ENCODE data around the gene CIBAR2. TPM values are rescaled to one million over a fixed set of nuclear protein-coding genes. Genes with fewer than 3 reads are reported as not detected.
A peak's percentile ranks its signal among the peaks of the same experiment; 100 is the strongest.
"Not testable (repeated sequence)": the region's sequence is repeated elsewhere in the genome, so short reads cannot be mapped to it uniquely, and the experiment has no call there.

Gene CIBAR2
- total RNA-seq, 2 experiments from 2014 or later, result not detected

DNA sequence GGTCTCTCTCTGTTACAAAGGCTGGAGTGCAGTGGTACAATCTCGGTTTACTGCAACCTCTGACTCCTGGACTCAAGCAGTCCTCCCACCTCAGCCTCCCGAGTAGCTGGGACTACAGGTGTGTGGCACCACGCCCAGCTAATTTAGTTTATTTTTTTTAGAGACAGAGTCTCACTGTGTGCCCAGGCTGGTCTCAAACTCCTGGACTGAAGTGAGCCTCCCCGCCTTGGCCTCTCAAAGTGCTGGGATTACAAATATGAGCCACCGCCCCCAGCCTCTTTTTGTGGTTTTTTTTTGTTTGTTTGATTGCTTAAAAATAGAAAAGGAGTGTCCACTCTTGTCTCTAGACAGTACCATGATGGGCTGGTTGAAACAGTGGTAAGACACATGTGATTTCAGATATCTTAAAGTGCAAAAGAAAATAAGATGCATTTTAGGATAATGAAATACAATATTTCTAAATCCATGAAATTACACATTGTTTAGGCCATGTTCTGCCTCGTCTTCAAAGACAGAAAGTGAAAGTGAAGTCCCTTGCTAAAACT lies 57.3 kb downstream of the CIBAR2 start:
- DNase-seq (no peak), ATAC-seq (no peak)
- Mint-ChIP-seq H3K36me3 (ENCODE audit: low read depth) (no peaks in the 10 kb centered on the region), H3K27ac (peak overlapping the region; percentile 88), H3K4me1 (peaks cover 61% of the 10 kb centered on the region), H3K9me3 (ENCODE audit: low read depth) (no peaks in the 10 kb centered on the region), H3K27me3 (no peaks in the 10 kb centered on the region), H3K4me3 (peak overlapping the region; percentile 61)
- ChIA-PET CTCF (interaction anchor here (0.8 to 3.5 kb wide), 9 partner anchors 8 to 316 kb away, joined by 3 to 11 read pairs (median 5); partner anchors contain the start of genes KIAA0513 and ZDHHC7), POLR2A (interaction anchor here (1.1 kb wide), 1 partner anchor 27 kb away, joined by 3 read pairs; no protein-coding TSS in a partner anchor)
- intact Hi-C loops (cut with DNase I, micrococcal nuclease), result loop anchor here (1.0 to 5.0 kb wide), 5 partner anchors 26 to 881 kb away; partner anchors contain the start of gene ZDHHC7 (in 2 of the 2)

DNA sequence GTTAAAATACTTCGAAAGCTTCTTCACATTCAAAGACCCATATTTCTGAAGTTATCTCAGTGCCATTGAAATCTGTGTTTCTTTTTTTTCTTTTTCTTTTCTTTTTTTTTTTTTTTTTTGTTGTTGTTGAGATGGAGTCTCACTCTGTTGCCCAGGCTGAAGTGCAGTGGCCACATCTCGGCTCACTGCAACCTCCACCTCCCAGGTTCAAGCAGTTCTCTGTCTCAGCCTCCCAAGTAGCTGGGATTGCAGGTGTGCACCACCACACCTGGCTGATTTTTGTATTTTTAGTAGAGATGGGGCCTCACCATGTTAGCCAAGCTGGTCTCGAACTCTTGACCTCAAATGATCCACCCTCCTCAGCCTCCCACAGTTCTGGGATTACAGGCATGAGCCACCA lies 58.0 kb downstream of the CIBAR2 start:
- ATAC-seq; H3K9me3 Mint-ChIP-seq (ENCODE audit: low read depth); DNase-seq; intact Hi-C loops (cut with DNase I, micrococcal nuclease); H3K27me3 Mint-ChIP-seq; H3K36me3 Mint-ChIP-seq (ENCODE audit: low read depth); H3K4me3 Mint-ChIP-seq; H3K27ac Mint-ChIP-seq: not testable (repeated sequence)
- POLR2A ChIA-PET, result interaction anchor here (0.6 kb wide), 1 partner anchor 27 kb away, joined by 5 read pairs; the partner anchor contains the start of gene KIAA0513
- CTCF ChIA-PET, result interaction anchor here (0.8 to 1.6 kb wide), 3 partner anchors 11 to 301 kb away, joined by 3 to 4 read pairs (median 4); no protein-coding TSS in a partner anchor
- peaks cover 60% of the 10 kb centered on the region for H3K4me1 Mint-ChIP-seq

DNA sequence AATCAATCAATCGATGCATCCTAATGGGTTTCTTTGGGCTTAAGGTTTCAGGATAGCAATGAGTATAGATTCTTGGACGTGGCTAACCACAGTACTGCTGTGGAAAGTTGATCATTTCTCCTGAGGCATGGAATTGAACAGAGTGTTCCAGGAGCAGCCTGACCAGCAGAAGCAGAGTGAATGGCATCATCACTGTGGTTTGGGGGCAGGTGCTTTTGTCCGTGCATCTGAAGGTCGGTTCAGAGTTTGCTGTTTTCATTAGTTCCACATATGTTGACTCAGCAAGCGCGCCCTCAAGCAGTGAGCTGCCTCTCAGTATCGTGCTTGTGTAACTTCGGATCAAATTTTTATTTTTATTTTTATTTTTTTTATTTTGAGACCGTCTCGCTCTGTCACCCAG lies 59.7 kb downstream of the CIBAR2 start:
- Mint-ChIP-seq H3K27me3 (no peaks in the 10 kb centered on the region), H3K36me3 (ENCODE audit: low read depth) (no peaks in the 10 kb centered on the region), H3K27ac (no peak overlapping the region), H3K4me1 (peaks cover 56% of the 10 kb centered on the region), H3K9me3 (ENCODE audit: low read depth) (no peaks in the 10 kb centered on the region), H3K4me3 (no peak overlapping the region)
- ATAC-seq (no peak), DNase-seq (no peak)
- ChIA-PET POLR2A (no interaction called here), CTCF (no interaction called here)
- intact Hi-C loops (cut with DNase I, micrococcal nuclease), result no loop called here

DNA sequence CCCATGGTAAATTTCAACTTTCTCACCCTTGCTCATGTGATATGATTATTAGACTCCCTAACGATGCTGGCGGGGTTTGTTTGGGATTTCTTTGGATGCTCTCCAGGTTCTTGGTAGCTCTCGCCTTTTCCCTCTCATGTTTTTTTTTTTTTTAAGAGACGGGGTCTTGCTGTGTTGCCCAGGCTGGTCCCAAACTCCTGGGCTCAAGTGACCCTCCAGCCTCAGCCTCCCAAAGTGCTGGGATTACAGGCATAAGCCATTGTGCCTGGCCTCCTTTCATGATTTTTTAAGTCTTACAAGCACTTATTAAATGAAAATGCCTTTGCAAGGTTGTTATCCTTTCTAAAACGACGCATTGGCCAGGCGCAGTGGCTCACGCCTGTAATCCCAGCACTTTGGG lies 60.6 kb downstream of the CIBAR2 start:
- ChIA-PET POLR2A (interaction anchor here (0.6 kb wide), 2 partner anchors 30 to 41 kb away, joined by 3 to 4 read pairs; no protein-coding TSS in a partner anchor), CTCF (no interaction called here)
- Mint-ChIP-seq H3K4me1 (peaks cover 56% of the 10 kb centered on the region), H3K27ac (no peak overlapping the region), H3K36me3 (ENCODE audit: low read depth) (no peaks in the 10 kb centered on the region), H3K9me3 (ENCODE audit: low read depth) (no peaks in the 10 kb centered on the region), H3K27me3 (no peaks in the 10 kb centered on the region), H3K4me3 (no peak overlapping the region)
- intact Hi-C loops (cut with DNase I, micrococcal nuclease), result no loop called here
- no peak for ATAC-seq
- no peak for DNase-seq

- H3K9me3 Mint-ChIP-seq (ENCODE audit: low read depth), result no peaks in the 10 kb centered on the region
- ChIA-PET POLR2A (interaction anchor here (0.5 to 1.2 kb wide), 5 partner anchors 22 to 558 kb away, joined by 3 to 4 read pairs (median 3); no protein-coding TSS in a partner anchor), CTCF (no interaction called here)
- intact Hi-C loops (cut with DNase I, micrococcal nuclease), result no loop called here
- DNase-seq, result no peak
- H3K27ac Mint-ChIP-seq, result no peak overlapping the region
- no peaks in the 10 kb centered on the region for H3K27me3 Mint-ChIP-seq
- ATAC-seq, result no peak
- peaks cover 56% of the 10 kb centered on the region for H3K4me1 Mint-ChIP-seq
- H3K4me3 Mint-ChIP-seq, result no peak overlapping the region
- H3K36me3 Mint-ChIP-seq (ENCODE audit: low read depth), result no peaks in the 10 kb centered on the region
These were observed 61.1 kb downstream of the CIBAR2 start for GRCh38 chr16:85051067-85051581.

DNA sequence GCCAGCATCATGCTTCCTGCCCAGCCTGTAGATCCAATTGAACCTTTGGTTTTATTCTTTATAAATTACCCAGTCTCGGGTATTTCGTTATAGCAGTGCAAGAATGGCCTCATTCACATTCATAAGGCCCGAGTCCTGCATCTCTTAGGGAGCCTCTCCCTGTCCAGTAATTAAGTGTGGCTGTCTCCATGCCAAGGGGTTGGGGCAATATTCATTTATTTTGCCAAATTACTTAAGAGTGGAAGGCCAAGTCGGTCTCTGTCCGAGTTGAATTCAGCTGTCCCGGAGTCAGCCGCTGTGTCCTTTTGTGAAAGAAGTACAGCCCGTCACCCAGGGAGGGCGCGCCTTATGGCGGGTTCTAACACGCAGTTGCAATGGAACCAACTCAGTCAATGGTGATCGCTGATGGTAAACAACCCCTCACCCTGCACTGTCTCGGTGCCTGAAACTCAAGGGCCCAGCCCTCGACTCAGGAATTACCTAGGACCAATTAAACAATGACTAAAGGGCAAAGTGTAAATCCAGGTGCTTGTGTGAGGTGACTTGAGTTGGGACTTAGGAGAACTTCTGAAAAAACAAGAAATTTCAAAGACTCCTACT lies 62.5 kb downstream of the CIBAR2 start:
- peaks cover 46% of the 10 kb centered on the region for H3K4me1 Mint-ChIP-seq
- ChIA-PET CTCF (no interaction called here), POLR2A (no interaction called here)
- H3K9me3 Mint-ChIP-seq (ENCODE audit: low read depth), result no peaks in the 10 kb centered on the region
- no peak overlapping the region for H3K27ac Mint-ChIP-seq
- ATAC-seq, result no peak
- no peak for DNase-seq
- intact Hi-C loops (cut with DNase I, micrococcal nuclease), result no loop called here
- H3K27me3 Mint-ChIP-seq, result no peaks in the 10 kb centered on the region
- no peaks in the 10 kb centered on the region for H3K36me3 Mint-ChIP-seq (ENCODE audit: low read depth)
- no peak overlapping the region for H3K4me3 Mint-ChIP-seq

DNA sequence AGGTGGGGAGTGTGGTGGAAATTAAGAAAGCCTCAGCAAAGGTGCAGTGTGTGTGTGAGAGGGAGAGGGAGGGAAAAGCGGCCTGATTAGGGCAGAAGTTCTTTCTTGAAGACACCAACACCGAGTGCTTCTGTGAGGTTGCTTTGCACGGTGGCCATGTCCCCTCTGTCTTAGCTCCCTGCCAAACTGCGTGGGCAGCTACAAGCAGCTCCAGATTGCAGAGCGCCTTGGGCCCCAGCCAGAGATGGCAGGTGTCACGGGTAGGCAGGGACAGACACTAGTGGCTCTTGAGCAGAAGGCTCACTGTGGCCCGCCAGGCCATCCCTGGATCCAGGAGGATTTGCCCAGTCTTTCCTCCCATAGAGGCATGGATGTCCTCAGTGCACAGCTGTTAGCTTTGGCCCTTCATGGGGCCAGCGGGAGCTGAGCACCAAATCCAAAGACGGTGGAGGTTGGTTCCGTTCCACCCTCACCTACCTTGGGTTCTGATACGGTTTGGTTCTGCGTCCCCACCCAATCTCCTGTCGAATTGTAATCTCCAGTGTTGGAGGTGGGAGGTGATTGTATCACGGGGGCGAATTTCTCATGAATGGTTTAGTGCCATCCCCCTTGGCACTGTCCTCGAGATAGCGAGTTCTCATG lies 63.2 kb downstream of the CIBAR2 start:
- Mint-ChIP-seq H3K4me1 (peaks cover 42% of the 10 kb centered on the region), H3K27me3 (no peaks in the 10 kb centered on the region), H3K36me3 (ENCODE audit: low read depth) (peaks cover under 1% of the 10 kb centered on the region), H3K27ac (no peak overlapping the region), H3K9me3 (ENCODE audit: low read depth) (no peaks in the 10 kb centered on the region), H3K4me3 (no peak overlapping the region)
- CTCF ChIA-PET, result interaction anchor here (0.5 kb wide), 1 partner anchor 43 kb away, joined by 3 read pairs; no protein-coding TSS in a partner anchor
- DNase-seq, result no peak
- intact Hi-C loops (cut with DNase I, micrococcal nuclease), result no loop called here
- no peak for ATAC-seq
- POLR2A ChIA-PET, result no interaction called here

Other genes with a start within 250 kb of the CIBAR2 start
- 10 to 100 TPM; 25.1 to 27.8 TPM for gene ZDHHC7, start 100.9 kb downstream of the CIBAR2 start, total RNA-seq
- gene KIAA0513, start 84.7 kb downstream of the CIBAR2 start, total RNA-seq, result 10 to 100 TPM in 1 of 2 experiments, 1 to 10 TPM in 1; 9.6 to 10.4 TPM

Data from activated CD4-positive, alpha-beta T cell treated with anti-CD3 and anti-CD28 coated beads for 36 hours (primary cell).